Heart right ventricle (tissue), 16 donors: ENCODE measurements around the gene OMA1. TPM values are rescaled to one million over a fixed set of nuclear protein-coding genes. Genes with fewer than 3 reads are reported as not detected.
A peak's percentile ranks its signal among the peaks of the same experiment; 100 is the strongest.

Experiments
- ATAC-seq, 8 donors: fragments of 200-7000 bp; cut with Tn5 transposase; one replicate each; pipeline ENCODE4 v1.9.1; 2020; ENCODE audit warnings: mild to moderate bottlenecking in 8 of 8, moderate library complexity in 8 of 8, moderate number of reproducible peaks in 1 of 8
- DNase-seq, 2 donors: peaks; one replicate each; pipeline ENCODE4 v3.0.0-alpha.2; 2020
- H3K27ac ChIP-seq, 10 donors: fragments of 200-600 bp; sonication (generic) in 2 of 10; one replicate each; pipeline versions ENCODE4 v1.5.0 to v1.8.0; 2020 to 2022; ENCODE audit warnings: mild to moderate bottlenecking in 3 of 10
- H3K27me3 ChIP-seq, 7 donors: fragments of 200-600 bp; one replicate each; pipeline ENCODE4 v1.8.0; 2021 to 2022; ENCODE audit warnings: mild to moderate bottlenecking in 2 of 7
- H3K36me3 ChIP-seq, 9 donors: fragments of 200-600 bp; sonication (generic) in 1 of 9; one replicate each; pipeline versions ENCODE4 v1.5.0 to v1.8.0; 2020 to 2022; ENCODE audit warnings: mild to moderate bottlenecking in 2 of 9
- H3K4me1 ChIP-seq, 9 donors: fragments of 200-600 bp; sonication (generic) in 1 of 9; one replicate each; pipeline versions ENCODE4 v1.5.0 to v1.8.0; 2020 to 2022; ENCODE audit warnings: mild to moderate bottlenecking in 4 of 9
- H3K4me3 ChIP-seq, 10 donors: fragments of 200-600 bp; sonication (generic) in 2 of 10; one replicate each; pipeline versions ENCODE4 v1.5.0 to v1.8.0; 2020 to 2022; ENCODE audit warnings: mild to moderate bottlenecking in 7 of 10, moderate library complexity in 2 of 10
- H3K9me3 ChIP-seq, 11 donors: fragments of 200-600 bp in 10 of 11; sonication (generic) in 2 of 11; one replicate each; pipeline versions ENCODE4 v1.5.0 to v1.8.0; 2013 to 2022; ENCODE audit warnings: mild to moderate bottlenecking in 2 of 11, control low read depth in 1 of 11, moderate library complexity in 1 of 11
- WGBS, 2 donors: extraction: QIAGEN DNeasy Blood & Tissue Kit; methylation state at CpG; one replicate each; pipeline ENCODE4 v1.1.7; 2013; ENCODE audit warnings: inconsistent platforms in 1 of 2; 5-methylcytosine and 5-hydroxymethylcytosine counted together
- intact Hi-C, 10 donors: fragments of 100-400 bp; cut with DNase I; formaldehyde crosslinking; loops; one replicate each; pipeline versions ENCODE4 v1.11.1 to v1.14.2; 2022
- polyA plus RNA-seq, 2 donors: library from polyadenylated mRNA; stranded (reverse); fragments of 200-250 nt; gene quantifications; one replicate each; pipeline ENCODE4 v1.2.3, GENCODE V29; 2013
- total RNA-seq, 10 donors: library from RNA; stranded (reverse); fragmentation: NEBNext Ultra II Directional in 3 of 10; extraction: Animal tissue kit (Norgen Biotek cat#: 25700) in 3 of 10; gene quantifications; one replicate each; pipeline versions ENCODE4 v1.2.1 to v1.2.4, GENCODE V29; 2021 to 2023
- TF ChIP-seq, protein P1 (sequence below), 9 donors: fragments of 200-600 bp; sonication (generic) in 2 of 9; IDR thresholded peaks; one replicate each; pipeline versions ENCODE4 v1.5.0 to v1.8.0; 2021 to 2022; ENCODE audit warnings: antibody characterized with exemption in 9 of 9, mild to moderate bottlenecking in 5 of 9, moderate library complexity in 1 of 9
- donor health status: Arrhythmogenic right ventricular cardiomyopathy.
- donor health status: ischemic (EF 13 %, LVEDD 7.1; RV severe dilation, severe dysfunction).
- donor health status: healthy with polysubstance abuse.
- donor health status: DM: no; HTN: yes; CAD: no.
- donor health status: DM: no; HTN: no; CAD: no.
- donor health status: ischemic (EF 25% LVEDD 6.9; RV normal size, moderate dysfunction).
- donor health status: ischemic (EF 25% LVEDD 5.7; RV mildly dilated, moderate dysfunction).
- donor health status: healthy.
- donor health status: DM: yes; HTN: yes; CAD: no.
- donor health status: Ischemic cardiomyopathy.
- donor health status: ischemic (EF 35%, LVEDD 5.7; RV mildly dilated, moderate dysfunction).
- donor health status: nonischemic (EF 11% LVEDD 7.7; RV severe dilation, severe dysfunction).
- donor health status: DM: yes; HTN: yes; CAD: no.
- donor health status: PGD.
- donor health status: ischemic (EF 29% LVEDD 5.4; RV normal size, mild dysfunction).
- donor health status: nonischemic (EF 23%, LVEDD 6.1; RV moderate dilation, normal function).

Gene OMA1
- total and polyA plus RNA-seq, 12 donors, result 8.2 to 50.9 (median 34.1) TPM

DNA sequence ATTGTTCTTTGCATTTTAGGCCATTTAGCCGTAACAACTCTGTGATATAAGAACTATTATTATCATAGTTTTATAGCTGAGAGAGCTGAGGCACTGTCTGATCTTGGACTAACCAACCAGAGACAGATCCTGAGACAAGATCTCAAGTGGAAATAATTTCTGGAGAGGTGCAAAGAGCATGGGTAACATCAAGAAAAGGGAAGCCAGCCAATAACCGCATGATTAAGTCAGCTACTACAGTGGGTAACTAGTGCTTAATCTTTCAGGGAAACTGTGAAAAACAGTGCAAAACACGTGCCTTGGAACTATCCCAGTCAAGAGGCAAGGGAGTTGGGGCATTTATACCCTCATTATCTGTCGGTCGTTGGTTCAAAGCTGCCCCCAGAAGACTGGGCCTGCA, 105.8 kb downstream of the OMA1 start:
- TF ChIP-seq, protein P1, sequence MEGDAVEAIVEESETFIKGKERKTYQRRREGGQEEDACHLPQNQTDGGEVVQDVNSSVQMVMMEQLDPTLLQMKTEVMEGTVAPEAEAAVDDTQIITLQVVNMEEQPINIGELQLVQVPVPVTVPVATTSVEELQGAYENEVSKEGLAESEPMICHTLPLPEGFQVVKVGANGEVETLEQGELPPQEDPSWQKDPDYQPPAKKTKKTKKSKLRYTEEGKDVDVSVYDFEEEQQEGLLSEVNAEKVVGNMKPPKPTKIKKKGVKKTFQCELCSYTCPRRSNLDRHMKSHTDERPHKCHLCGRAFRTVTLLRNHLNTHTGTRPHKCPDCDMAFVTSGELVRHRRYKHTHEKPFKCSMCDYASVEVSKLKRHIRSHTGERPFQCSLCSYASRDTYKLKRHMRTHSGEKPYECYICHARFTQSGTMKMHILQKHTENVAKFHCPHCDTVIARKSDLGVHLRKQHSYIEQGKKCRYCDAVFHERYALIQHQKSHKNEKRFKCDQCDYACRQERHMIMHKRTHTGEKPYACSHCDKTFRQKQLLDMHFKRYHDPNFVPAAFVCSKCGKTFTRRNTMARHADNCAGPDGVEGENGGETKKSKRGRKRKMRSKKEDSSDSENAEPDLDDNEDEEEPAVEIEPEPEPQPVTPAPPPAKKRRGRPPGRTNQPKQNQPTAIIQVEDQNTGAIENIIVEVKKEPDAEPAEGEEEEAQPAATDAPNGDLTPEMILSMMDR (IDR thresholded peaks at IDR 0.05), result no peak
- no peaks in the 10 kb centered on the region for H3K9me3 ChIP-seq
- H3K27me3 ChIP-seq, result no peaks in the 10 kb centered on the region
- no peaks in the 10 kb centered on the region for H3K36me3 ChIP-seq
- WGBS, 2 donors, result 76% methylated on average over 5 of the region's 5 CpGs
- H3K4me1 ChIP-seq, result peaks cover 0 to 7% (median 0%) of the 10 kb centered on the region in 9 donors
- H3K4me3 ChIP-seq, result no peak overlapping the region
- H3K27ac ChIP-seq, result no peak overlapping the region
- intact Hi-C loops, result no loop called here
- ATAC-seq, result no peak
- no peak for DNase-seq

DNA sequence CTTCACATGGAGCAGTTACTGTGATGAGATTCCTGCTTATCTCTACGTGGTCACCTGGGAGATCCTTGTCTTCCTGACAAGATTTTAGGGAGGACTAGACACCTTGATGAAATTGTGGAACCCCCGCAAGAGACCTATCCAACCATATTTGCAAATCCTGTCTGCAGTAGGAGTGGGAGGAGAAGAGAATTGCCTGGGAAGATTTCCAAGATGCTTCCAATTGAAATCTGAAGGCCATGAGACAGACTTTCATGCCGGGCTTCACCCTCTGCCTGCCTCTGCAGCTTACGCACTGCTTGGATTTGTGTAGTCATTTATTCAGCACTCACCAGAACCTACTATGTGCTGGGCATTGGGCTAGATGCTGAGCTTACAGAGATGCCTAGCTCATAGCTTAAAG, 106.6 kb downstream of the OMA1 start:
- no peak for DNase-seq
- no peak overlapping the region for H3K4me3 ChIP-seq
- no peak overlapping the region for H3K27ac ChIP-seq
- no peaks in the 10 kb centered on the region for H3K9me3 ChIP-seq
- WGBS, 2 donors, result 72 to 75% methylated on average over 4 of the region's 4 CpGs
- TF ChIP-seq, protein P1 (IDR thresholded peaks at IDR 0.05), result no peak
- no peaks in the 10 kb centered on the region for H3K27me3 ChIP-seq
- H3K36me3 ChIP-seq, result no peaks in the 10 kb centered on the region
- intact Hi-C loops, result no loop called here
- no peak for ATAC-seq
- H3K4me1 ChIP-seq, result peaks cover 0 to 14% (median 0%) of the 10 kb centered on the region in 9 donors

DNA sequence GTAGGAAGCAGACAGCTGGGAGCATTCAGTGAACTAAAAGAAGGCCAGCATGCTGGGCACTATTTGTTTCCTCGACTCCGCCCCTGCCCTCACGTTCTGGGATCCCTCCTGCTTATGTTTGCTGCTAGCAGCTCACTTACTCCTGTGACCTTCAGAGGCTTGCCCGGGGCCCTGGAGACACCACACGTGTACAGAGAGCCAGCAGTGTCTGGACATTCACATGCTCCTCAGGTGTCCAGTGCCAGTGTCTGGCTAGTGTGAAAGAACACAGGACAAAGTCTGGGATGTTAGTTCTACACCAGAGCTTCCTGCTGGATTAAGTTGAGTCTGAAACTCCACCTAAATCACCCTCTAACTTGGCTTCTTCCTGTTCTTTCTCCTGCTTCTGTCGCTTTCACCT, 108.1 kb downstream of the OMA1 start:
- TF ChIP-seq, protein P1 (IDR thresholded peaks at IDR 0.05), result no peak
- no peaks in the 10 kb centered on the region for H3K9me3 ChIP-seq
- WGBS, 2 donors, result 60 to 67% methylated on average over 6 of the region's 6 CpGs
- H3K4me1 ChIP-seq, result peaks cover 0 to 27% (median 0%) of the 10 kb centered on the region in 9 donors
- no peaks in the 10 kb centered on the region for H3K27me3 ChIP-seq
- H3K4me3 ChIP-seq, result no peak overlapping the region
- intact Hi-C loops, result no loop called here
- ATAC-seq (peak in 3 of 8 donors; percentile 39 to 67 (median 45)), DNase-seq (no peak)
- no peak overlapping the region for H3K27ac ChIP-seq
- no peaks in the 10 kb centered on the region for H3K36me3 ChIP-seq

DNA sequence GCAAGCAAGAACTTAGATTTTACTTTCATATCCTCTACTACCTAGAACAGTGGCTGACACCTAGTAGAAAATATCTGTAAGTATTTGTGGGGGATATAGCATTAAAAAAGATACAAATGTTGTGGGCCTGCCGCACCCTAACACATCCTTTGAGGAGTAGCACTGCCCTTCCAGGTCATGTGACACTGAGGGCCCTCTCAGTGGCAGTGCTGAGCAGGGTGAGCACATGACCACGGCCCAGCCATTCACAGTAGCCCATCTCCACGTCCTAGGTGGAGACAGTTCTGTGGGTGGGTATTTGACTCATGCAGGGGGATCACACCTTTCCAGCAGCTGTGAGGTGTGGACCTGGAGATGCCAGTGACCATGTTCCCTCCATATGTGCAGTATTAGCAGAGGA, 108.9 kb downstream of the OMA1 start:
- H3K27me3 ChIP-seq, result no peaks in the 10 kb centered on the region
- no peak overlapping the region for H3K4me3 ChIP-seq
- H3K9me3 ChIP-seq, result no peaks in the 10 kb centered on the region
- peaks cover 0 to 27% (median 0%) of the 10 kb centered on the region in 9 donors for H3K4me1 ChIP-seq
- DNase-seq, result no peak
- intact Hi-C loops, result no loop called here
- H3K27ac ChIP-seq, result no peak overlapping the region
- WGBS, 2 donors, result 80 to 82% methylated on average over 3 of the region's 3 CpGs
- TF ChIP-seq, protein P1 (IDR thresholded peaks at IDR 0.05), result no peak
- ATAC-seq, result no peak
- no peaks in the 10 kb centered on the region for H3K36me3 ChIP-seq
